HUES64 (cell line): ENCODE measurements around the gene SIVA1.

Experiments used
- H3K27ac ChIP-seq: 2 replicates; pipeline ENCODE4 v1.7.0; 2013; ENCODE audit warnings: low read depth, low read length, inconsistent platforms
- H3K27me3 ChIP-seq: 2 replicates; pipeline ENCODE4 v1.6.1; 2013; ENCODE audit warnings: mild to moderate bottlenecking, low read length; ENCODE audit not compliant: insufficient read depth
- H3K36me3 ChIP-seq: 2 replicates; pipeline ENCODE4 v1.6.1; 2013; ENCODE audit warnings: mild to moderate bottlenecking, low read length; ENCODE audit not compliant: insufficient read depth
- H3K4me1 ChIP-seq: 2 replicates; pipeline ENCODE4 v1.6.1; 2013; ENCODE audit warnings: mild to moderate bottlenecking, low read length, moderate library complexity; ENCODE audit not compliant: insufficient read depth
- H3K4me3 ChIP-seq: 2 replicates; pipeline ENCODE4 v1.5.1; 2013; ENCODE audit warnings: mild to moderate bottlenecking, low read length, moderate library complexity
- H3K9ac ChIP-seq: 2 replicates; pipeline ENCODE4 v1.6.1; 2013; ENCODE audit warnings: mild to moderate bottlenecking, low read depth, low read length
- H3K9me3 ChIP-seq: 2 replicates; pipeline ENCODE4 v1.6.1; 2013; ENCODE audit warnings: low read depth, low read length; ENCODE audit not compliant: insufficient read depth
- WGBS: fragments of 150-250, 120-280 bp; methylation state at CpG from one replicate; pipeline ENCODE4 v1.1.7; 2013; ENCODE audit warnings: missing lambda C conversion rate; 5-methylcytosine and 5-hydroxymethylcytosine counted together

Gene SIVA1

GRCh38 chr14:104770072-104770579, 17.2 kb downstream of the SIVA1 start:
- H3K36me3 ChIP-seq: peaks cover 35% of the 10 kb centered on the region
- 93% methylated on average over 24 of the region's 24 CpGs for WGBS
- 0 out of 2 replicates have a peak, but pooled peaks cover 3% of the 10 kb centered on the region for H3K9me3 ChIP-seq
- no peaks in the 10 kb centered on the region for H3K27me3 ChIP-seq
- H3K4me3 ChIP-seq: no peak overlapping the region
- H3K9ac ChIP-seq: no peak overlapping the region
- no peak overlapping the region for H3K27ac ChIP-seq
- H3K4me1 ChIP-seq: peaks cover 5% of the 10 kb centered on the region; the same call in 1 of the 2 replicates

GRCh38 chr14:104770851-104771272, 17.9 kb downstream of the SIVA1 start:
- 83% methylated on average over 5 of the region's 5 CpGs for WGBS
- H3K36me3 ChIP-seq: peaks cover 37% of the 10 kb centered on the region

GRCh38 chr14:104771374-104771773, 18.4 kb downstream of the SIVA1 start:
- Histone ChIP-seq H3K4me1 (peaks cover 5% of the 10 kb centered on the region; the same call in 1 of the 2 replicates), H3K27ac (no peak overlapping the region), H3K4me3 (no peak overlapping the region), H3K36me3 (peaks cover 40% of the 10 kb centered on the region), H3K9me3 (0 out of 2 replicates have a peak, but pooled peaks cover 3% of the 10 kb centered on the region), H3K27me3 (no peaks in the 10 kb centered on the region), H3K9ac (no peak overlapping the region)
- WGBS: 95% methylated on average over 4 of the region's 4 CpGs

More at GRCh38 chr14:104770851-104771272, 17.9 kb downstream of the SIVA1 start:
- H3K27ac ChIP-seq: no peak overlapping the region
- no peaks in the 10 kb centered on the region for H3K27me3 ChIP-seq
- H3K9ac ChIP-seq: no peak overlapping the region
- H3K4me3 ChIP-seq: no peak overlapping the region
- peaks cover 5% of the 10 kb centered on the region; the same call in 1 of the 2 replicates for H3K4me1 ChIP-seq
- 0 out of 2 replicates have a peak, but pooled peaks cover 3% of the 10 kb centered on the region for H3K9me3 ChIP-seq

- Histone ChIP-seq H3K27me3 (no peaks in the 10 kb centered on the region), H3K4me1 (peaks cover 5% of the 10 kb centered on the region; the same call in 1 of the 2 replicates), H3K4me3 (no peak overlapping the region), H3K27ac (no peak overlapping the region), H3K36me3 (peaks cover 47% of the 10 kb centered on the region), H3K9me3 (0 out of 2 replicates have a peak, but pooled peaks cover 3% of the 10 kb centered on the region), H3K9ac (no peak overlapping the region)
- WGBS: 95% methylated on average over 34 of the region's 34 CpGs
Measured at GRCh38 chr14:104771918-104772706, 19.2 kb downstream of the SIVA1 start.

- H3K27ac ChIP-seq: no peak overlapping the region
- no peak overlapping the region for H3K4me3 ChIP-seq
- H3K4me1 ChIP-seq: peaks cover 5% of the 10 kb centered on the region; the same call in 1 of the 2 replicates
- H3K9ac ChIP-seq: no peak overlapping the region
- H3K36me3 ChIP-seq: peaks cover 47% of the 10 kb centered on the region
- H3K9me3 ChIP-seq: 0 out of 2 replicates have a peak, but pooled peaks cover 3% of the 10 kb centered on the region
- no peaks in the 10 kb centered on the region for H3K27me3 ChIP-seq
- 97% methylated on average over 38 of the region's 38 CpGs for WGBS
Measured at GRCh38 chr14:104772707-104773504, 20.0 kb downstream of the SIVA1 start.

GRCh38 chr14:104773505-104774452, 20.8 kb downstream of the SIVA1 start:
- Histone ChIP-seq H3K9me3 (0 out of 2 replicates have a peak, but pooled peaks cover 3% of the 10 kb centered on the region), H3K9ac (no peak overlapping the region), H3K4me3 (no peak overlapping the region), H3K27ac (no peak overlapping the region), H3K27me3 (no peaks in the 10 kb centered on the region), H3K4me1 (peaks cover 3% of the 10 kb centered on the region; the same call in 1 of the 2 replicates), H3K36me3 (peaks cover 47% of the 10 kb centered on the region)
- WGBS: 93% methylated on average over 46 of the region's 46 CpGs

GRCh38 chr14:104774453-104775072, 21.6 kb downstream of the SIVA1 start:
- WGBS: 94% methylated on average over 20 of the region's 20 CpGs
- Histone ChIP-seq H3K36me3 (peaks cover 47% of the 10 kb centered on the region), H3K4me3 (no peak overlapping the region)

GRCh38 chr14:104775073-104775489, 22.1 kb downstream of the SIVA1 start:
- Histone ChIP-seq H3K9ac (no peak overlapping the region), H3K4me1 (no peaks in the 10 kb centered on the region), H3K4me3 (no peak overlapping the region), H3K27me3 (no peaks in the 10 kb centered on the region), H3K36me3 (peaks cover 47% of the 10 kb centered on the region), H3K27ac (no peak overlapping the region), H3K9me3 (0 out of 2 replicates have a peak, but pooled peaks cover 3% of the 10 kb centered on the region)
- 96% methylated on average over 13 of the region's 13 CpGs for WGBS

More at GRCh38 chr14:104774453-104775072, 21.6 kb downstream of the SIVA1 start:
- no peak overlapping the region for H3K9ac ChIP-seq
- H3K27ac ChIP-seq: no peak overlapping the region
- H3K4me1 ChIP-seq: no peaks in the 10 kb centered on the region
- no peaks in the 10 kb centered on the region for H3K27me3 ChIP-seq
- 0 out of 2 replicates have a peak, but pooled peaks cover 3% of the 10 kb centered on the region for H3K9me3 ChIP-seq

GRCh38 chr14:104776481-104776880, 23.5 kb downstream of the SIVA1 start:
- 97% methylated on average over 15 of the region's 15 CpGs for WGBS
- Histone ChIP-seq H3K27ac (no peak overlapping the region), H3K4me3 (no peak overlapping the region), H3K4me1 (no peaks in the 10 kb centered on the region), H3K9ac (no peak overlapping the region), H3K36me3 (peaks cover 36% of the 10 kb centered on the region), H3K27me3 (no peaks in the 10 kb centered on the region), H3K9me3 (no peaks in the 10 kb centered on the region)
